SK-N-SH treated with all-trans-retinoic acid at 6 μM for 48 hours (cell line): ENCODE data around the gene SLC49A4.

Source experiments
- ATAC-seq: fragments of 200-7000 bp; cut with Tn5 transposase; 3 replicates; pipeline ENCODE4 v1.9.1; 2020; ENCODE audit warnings: mild to moderate bottlenecking, moderate library complexity
- ARNTL ChIP-seq: fragments of 450-650 bp; formaldehyde crosslinking; IDR thresholded peaks from 2 replicates; pipeline ENCODE4 v1.5.0; 2020; ENCODE audit warnings: low read depth, mild to moderate bottlenecking, moderate library complexity, borderline replicate concordance
- BACH2 ChIP-seq: fragments of 250-450 bp; sonication (Bioruptor Pico); IDR thresholded peaks from 2 replicates; pipeline ENCODE4 v1.9.0; 2021; ENCODE audit warnings: mild to moderate bottlenecking, borderline replicate concordance
- CSDC2 ChIP-seq: fragments of 250-450 bp; sonication (Bioruptor Pico); IDR thresholded peaks from 2 replicates; pipeline ENCODE4 v1.5.0; 2020; ENCODE audit warnings: mild to moderate bottlenecking, moderate library complexity
- GLIS3 ChIP-seq: fragments of 250-450 bp; sonication (Bioruptor Pico); IDR thresholded peaks from 2 replicates; pipeline ENCODE4 v1.5.0; 2020; ENCODE audit warnings: mild to moderate bottlenecking, moderate library complexity
- ISL1 ChIP-seq: fragments of 250-450 bp; sonication (Bioruptor Pico); IDR thresholded peaks from 2 replicates; pipeline ENCODE4 v2.1.2; 2022; ENCODE audit warnings: mild to moderate bottlenecking, moderate library complexity
- OSR1 ChIP-seq: fragments of 250-450 bp; sonication (Bioruptor Pico); IDR thresholded peaks from 2 replicates; pipeline ENCODE4 v1.8.0; 2022; ENCODE audit warnings: moderate library complexity, mild to moderate bottlenecking, inconsistent platforms
- POU6F1 ChIP-seq: fragments of 250-450 bp; sonication (Bioruptor Pico); IDR thresholded peaks from 2 replicates; pipeline ENCODE4 v1.8.0; 2021; ENCODE audit warnings: low read depth, mild to moderate bottlenecking, moderate library complexity, borderline replicate concordance
- PPARA ChIP-seq: fragments of 250-450 bp; sonication (Bioruptor Pico); IDR thresholded peaks from 2 replicates; pipeline ENCODE4 v1.5.0; 2020; ENCODE audit warnings: mild to moderate bottlenecking, borderline replicate concordance
- RARB ChIP-seq: fragments of 250-450 bp; sonication (Bioruptor Pico); IDR thresholded peaks from 2 replicates; pipeline ENCODE4 v1.8.0; 2021; ENCODE audit warnings: mild to moderate bottlenecking, moderate library complexity
- SNAI2 ChIP-seq: fragments of 250-450 bp; sonication (Bioruptor Pico); IDR thresholded peaks from 2 replicates; pipeline ENCODE4 v1.5.0; 2020; ENCODE audit warnings: mild to moderate bottlenecking, moderate library complexity
- TCF4 ChIP-seq: fragments of 250-450 bp; sonication (Bioruptor Pico); IDR thresholded peaks from 2 replicates; pipeline ENCODE4 v1.8.0; 2021; ENCODE audit warnings: mild to moderate bottlenecking, moderate library complexity, borderline replicate concordance
- TOX ChIP-seq: fragments of 250-450 bp; sonication (Bioruptor Pico); IDR thresholded peaks from 2 replicates; pipeline ENCODE4 v1.8.0; 2021; ENCODE audit warnings: mild to moderate bottlenecking, moderate library complexity, borderline replicate concordance
- TSHZ2 ChIP-seq: fragments of 250-450 bp; sonication (Bioruptor Pico); IDR thresholded peaks from 2 replicates; pipeline ENCODE4 v1.5.0; 2020; ENCODE audit warnings: mild to moderate bottlenecking, moderate library complexity
- ZC3H10 ChIP-seq: fragments of 250-450 bp; sonication (Bioruptor Pico); IDR thresholded peaks from 2 replicates; pipeline ENCODE4 v1.5.1; 2021; ENCODE audit warnings: mild to moderate bottlenecking, moderate library complexity
- ZFP3 ChIP-seq: fragments of 250-450 bp; sonication (Bioruptor Pico); IDR thresholded peaks from 2 replicates; pipeline ENCODE4 v1.5.0; 2020; ENCODE audit warnings: mild to moderate bottlenecking, moderate library complexity
- ZFP30 ChIP-seq: fragments of 450-650 bp; formaldehyde crosslinking; IDR thresholded peaks from 2 replicates; pipeline ENCODE4 v1.5.0; 2022; ENCODE audit warnings: mild to moderate bottlenecking, moderate library complexity
- ZNF565 ChIP-seq: fragments of 450-650 bp; formaldehyde crosslinking; conservative IDR thresholded peaks from 2 replicates; pipeline ENCODE4 v1.5.0; 2020; ENCODE audit warnings: low read depth, mild to moderate bottlenecking, moderate library complexity
- ZNF70 ChIP-seq: fragments of 450-650 bp; formaldehyde crosslinking; IDR thresholded peaks from 2 replicates; pipeline ENCODE4 v1.5.0; 2020; ENCODE audit warnings: mild to moderate bottlenecking, moderate library complexity
- ZNF8 ChIP-seq: fragments of 450-650 bp; formaldehyde crosslinking; IDR thresholded peaks from 2 replicates; pipeline ENCODE4 v1.5.0; 2020; ENCODE audit warnings: mild to moderate bottlenecking, moderate library complexity
- TF ChIP-seq, protein P1 (sequence below): fragments of 250-450 bp; sonication (Bioruptor Pico); IDR thresholded peaks from 2 replicates; pipeline ENCODE4 v1.8.0; 2020; ENCODE audit warnings: mild to moderate bottlenecking, moderate library complexity, borderline replicate concordance
- TF ChIP-seq, protein P2 (sequence below): fragments of 250-450 bp; sonication (Bioruptor Pico); IDR thresholded peaks from 2 replicates; pipeline ENCODE4 v1.5.1; 2021; ENCODE audit warnings: mild to moderate bottlenecking, moderate library complexity

Gene SLC49A4

GRCh38 chr3:122907471-122907870 is 112.6 kb downstream of the SLC49A4 start (continued):
- TF ChIP-seq, protein P1, sequence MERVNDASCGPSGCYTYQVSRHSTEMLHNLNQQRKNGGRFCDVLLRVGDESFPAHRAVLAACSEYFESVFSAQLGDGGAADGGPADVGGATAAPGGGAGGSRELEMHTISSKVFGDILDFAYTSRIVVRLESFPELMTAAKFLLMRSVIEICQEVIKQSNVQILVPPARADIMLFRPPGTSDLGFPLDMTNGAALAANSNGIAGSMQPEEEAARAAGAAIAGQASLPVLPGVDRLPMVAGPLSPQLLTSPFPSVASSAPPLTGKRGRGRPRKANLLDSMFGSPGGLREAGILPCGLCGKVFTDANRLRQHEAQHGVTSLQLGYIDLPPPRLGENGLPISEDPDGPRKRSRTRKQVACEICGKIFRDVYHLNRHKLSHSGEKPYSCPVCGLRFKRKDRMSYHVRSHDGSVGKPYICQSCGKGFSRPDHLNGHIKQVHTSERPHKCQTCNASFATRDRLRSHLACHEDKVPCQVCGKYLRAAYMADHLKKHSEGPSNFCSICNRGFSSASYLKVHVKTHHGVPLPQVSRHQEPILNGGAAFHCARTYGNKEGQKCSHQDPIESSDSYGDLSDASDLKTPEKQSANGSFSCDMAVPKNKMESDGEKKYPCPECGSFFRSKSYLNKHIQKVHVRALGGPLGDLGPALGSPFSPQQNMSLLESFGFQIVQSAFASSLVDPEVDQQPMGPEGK (CRISPR knock-in tag) = no peak
- no peak for TF ChIP-seq ZNF565
- TF ChIP-seq TCF4 (CRISPR knock-in tag) = no peak
- no peak for TF ChIP-seq TSHZ2 (CRISPR knock-in tag)

DNA sequence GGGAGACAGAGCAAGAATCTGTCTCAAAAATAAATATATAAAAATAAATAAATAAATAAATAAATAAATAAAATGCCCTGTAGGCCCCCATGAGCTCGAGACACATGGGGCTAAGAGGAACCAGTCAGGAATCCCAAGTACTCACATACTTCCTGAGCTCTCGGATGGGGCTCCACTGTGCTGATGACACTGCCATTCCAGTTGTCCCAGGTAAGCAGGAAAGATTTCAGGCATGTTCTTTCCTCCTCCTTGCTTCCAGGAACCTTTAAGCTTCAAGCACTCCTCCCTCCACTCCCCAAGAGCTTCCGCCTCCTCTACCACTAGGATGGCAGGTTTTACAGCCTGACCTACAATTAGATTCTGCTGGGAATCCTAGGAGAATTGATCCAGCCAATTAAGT is 113.4 kb downstream of the SLC49A4 start:
- no peak for TF ChIP-seq RARB (CRISPR knock-in tag)
- TF ChIP-seq ZFP3 = no peak
- no peak for TF ChIP-seq ZNF565
- no peak for TF ChIP-seq PPARA
- TF ChIP-seq, all 23 proteins: peak for 0
- ATAC-seq = no peak

DNA sequence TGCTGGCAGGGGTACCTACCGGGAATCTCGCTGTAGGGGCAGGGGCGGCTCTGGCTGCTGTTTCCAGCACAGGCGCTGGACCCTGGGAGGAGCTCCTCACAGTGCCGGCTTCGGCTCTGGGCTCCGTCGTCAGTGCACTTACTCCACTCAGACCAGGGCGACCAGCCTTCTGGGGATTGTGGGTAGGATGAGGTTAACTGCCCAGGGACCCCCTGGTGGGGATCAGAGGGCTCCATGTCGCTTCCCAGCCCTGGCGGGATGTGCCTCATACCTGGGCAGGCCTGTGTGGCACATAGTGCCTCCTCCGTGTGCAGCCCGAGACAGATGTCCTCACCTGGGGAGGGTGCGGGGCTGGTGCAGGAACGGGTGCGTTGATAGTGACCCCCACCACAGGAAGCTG is 117.0 kb downstream of the SLC49A4 start:
- no peak for ATAC-seq
- TF ChIP-seq ZFP3 (no peak), POU6F1 (CRISPR knock-in tag) (no peak), PPARA (no peak), OSR1 (CRISPR knock-in tag) (no peak), CSDC2 (no peak), TSHZ2 (CRISPR knock-in tag) (no peak), TOX (CRISPR knock-in tag) (no peak), ZNF8 (CRISPR knock-in tag) (no peak), RARB (CRISPR knock-in tag) (no peak), ZC3H10 (no peak), ZNF565 (no peak), ZNF70 (no peak), TCF4 (CRISPR knock-in tag) (no peak), ARNTL (CRISPR knock-in tag) (no peak), BACH2 (CRISPR knock-in tag) (no peak), ISL1 (CRISPR knock-in tag) (no peak), ZFP30 (CRISPR knock-in tag) (no peak), GLIS3 (no peak), SNAI2 (CRISPR knock-in tag) (no peak)
- TF ChIP-seq, protein P2, sequence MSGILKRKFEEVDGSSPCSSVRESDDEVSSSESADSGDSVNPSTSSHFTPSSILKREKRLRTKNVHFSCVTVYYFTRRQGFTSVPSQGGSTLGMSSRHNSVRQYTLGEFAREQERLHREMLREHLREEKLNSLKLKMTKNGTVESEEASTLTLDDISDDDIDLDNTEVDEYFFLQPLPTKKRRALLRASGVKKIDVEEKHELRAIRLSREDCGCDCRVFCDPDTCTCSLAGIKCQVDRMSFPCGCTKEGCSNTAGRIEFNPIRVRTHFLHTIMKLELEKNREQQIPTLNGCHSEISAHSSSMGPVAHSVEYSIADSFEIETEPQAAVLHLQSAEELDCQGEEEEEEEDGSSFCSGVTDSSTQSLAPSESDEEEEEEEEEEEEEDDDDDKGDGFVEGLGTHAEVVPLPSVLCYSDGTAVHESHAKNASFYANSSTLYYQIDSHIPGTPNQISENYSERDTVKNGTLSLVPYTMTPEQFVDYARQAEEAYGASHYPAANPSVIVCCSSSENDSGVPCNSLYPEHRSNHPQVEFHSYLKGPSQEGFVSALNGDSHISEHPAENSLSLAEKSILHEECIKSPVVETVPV (CRISPR knock-in tag) = no peak
